GM19463 (cell line): Measurements from ENCODE around the gene CSAG2.

Source experiments
- ATAC-seq: cut with Tn5 transposase; IDR thresholded peaks from one replicate; pipeline ENCODE4 v1.9.1; 2021; ENCODE audit warnings: mild to moderate bottlenecking, moderate library complexity; ENCODE audit not compliant: unreplicated experiment

The CSAG2 gene

GRCh38 chrX:152674135-152674534, 34.9 kb downstream of the CSAG2 start:
- ATAC-seq: no peak

GRCh38 chrX:152663086-152663485, 46.0 kb downstream of the CSAG2 start:
- ATAC-seq: no peak

DNA sequence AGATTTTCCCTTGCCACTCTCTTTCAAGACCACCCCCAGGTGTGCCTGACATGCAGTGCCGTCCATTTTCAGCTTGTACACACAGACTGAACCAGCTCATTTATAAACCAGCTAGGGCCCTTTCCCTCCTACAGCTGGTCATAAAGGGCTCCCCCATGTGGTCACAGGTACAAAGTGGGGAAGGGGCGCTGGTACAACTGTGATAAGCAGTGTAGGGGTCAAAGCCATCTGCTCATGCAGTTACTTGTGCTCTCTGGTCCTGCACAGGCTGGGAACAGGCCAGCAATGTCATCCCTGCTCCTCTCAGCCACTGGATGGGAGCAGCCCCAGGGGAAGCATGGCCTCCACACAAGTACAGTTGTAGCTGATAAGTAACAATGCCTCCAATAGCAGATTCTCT, 50.8 kb downstream of the CSAG2 start:
- ATAC-seq: no peak
